Spleen (tissue), 11 donors: Measurements from ENCODE around the gene DAO. TPM values are rescaled to one million over a fixed set of nuclear protein-coding genes. Genes with fewer than 3 reads are reported as not detected.
A peak's percentile ranks its signal among the peaks of the same experiment; 100 is the strongest.

Source experiments
- DNase-seq: peaks from one replicate; pipeline ENCODE4 v3.0.0-alpha.2; 2020
- H3K27ac ChIP-seq, 8 donors: fragments of 200-600 bp; sonication (generic) in 7 of 8; 1 replicate in 4 of 8; 2 replicates in 4 of 8; pipeline versions ENCODE4 v1.5.0 to v1.8.0; 2016 to 2021; ENCODE audit warnings: inconsistent platforms in 4 of 8, mild to moderate bottlenecking in 4 of 8, moderate library complexity in 1 of 8
- H3K27me3 ChIP-seq, 7 donors: fragments of 200-600 bp; sonication (generic) in 6 of 7; replicated peaks in 1 of 7; 1 replicate in 4 of 7; 2 replicates in 3 of 7; pipeline versions ENCODE4 v1.5.0 to v1.8.0; 2016 to 2021; ENCODE audit warnings: inconsistent platforms in 3 of 7, mild to moderate bottlenecking in 1 of 7
- H3K36me3 ChIP-seq, 6 donors: fragments of 200-600 bp; sonication (generic) in 5 of 6; 1 replicate in 4 of 6; 2 replicates in 2 of 6; pipeline versions ENCODE4 v1.5.0 to v1.8.0; 2016 to 2021; ENCODE audit warnings: inconsistent platforms in 2 of 6
- H3K4me1 ChIP-seq, 6 donors: fragments of 200-600 bp; sonication (generic) in 5 of 6; 1 replicate in 3 of 6; 2 replicates in 3 of 6; pipeline versions ENCODE4 v1.5.0 to v1.8.0; 2016 to 2021; ENCODE audit warnings: inconsistent platforms in 3 of 6
- H3K4me3 ChIP-seq, 8 donors: fragments of 200-600 bp; sonication (generic) in 7 of 8; 1 replicate in 4 of 8; 2 replicates in 4 of 8; pipeline versions ENCODE4 v1.5.0 to v1.8.0; 2016 to 2021; ENCODE audit warnings: inconsistent platforms in 4 of 8, mild to moderate bottlenecking in 4 of 8, moderate library complexity in 2 of 8
- H3K9me3 ChIP-seq, 8 donors: fragments of 200-600 bp; sonication (generic) in 7 of 8; 1 replicate in 4 of 8; 2 replicates in 4 of 8; pipeline versions ENCODE4 v1.5.0 to v1.8.0; 2016 to 2021; ENCODE audit warnings: inconsistent platforms in 4 of 8
- POLR2A ChIP-seq, 3 donors: fragments of 450-650 bp; IDR thresholded peaks; one replicate each; pipeline ENCODE4 v1.5.1; 2017; ENCODE audit warnings: antibody characterized with exemption in 3 of 3, mild to moderate bottlenecking in 1 of 3
- POLR2AphosphoS5 ChIP-seq, 3 donors: sonication (generic); formaldehyde crosslinking; IDR thresholded peaks; one replicate each; pipeline ENCODE4 v1.5.1; 2017; ENCODE audit warnings: antibody characterized with exemption in 3 of 3
- WGBS, 5 donors: extraction: QIAGEN DNeasy Blood & Tissue Kit in 3 of 5; methylation state at CpG; one replicate each; pipeline versions ENCODE4 v1.1.5 to v1.1.7; 2013 to 2018; 5-methylcytosine and 5-hydroxymethylcytosine counted together
- intact Hi-C: fragments of 100-400 bp; cut with DNase I; formaldehyde crosslinking; loops from one replicate; pipeline ENCODE4 v1.15.0; 2023; ENCODE audit warnings: low total_unique reads
- polyA plus RNA-seq, 3 donors: library from polyadenylated mRNA; stranded (reverse); fragments of 200-250 nt; gene quantifications; one replicate each; pipeline ENCODE4 v1.2.1, GENCODE V29; 2013
- total RNA-seq, 7 donors: library from RNA; depleted of rRNA in 3 of 7; stranded (reverse); fragments of >200 nt in 3 of 7; fragmentation: NEBNext Ultra II Directional in 4 of 7; extraction: Animal tissue kit (Norgen Biotek cat#: 25700) in 4 of 7; gene quantifications; one replicate each; pipeline versions ENCODE4 v1.1.0 to v1.2.1, GENCODE V29; 2016 to 2021
- TF ChIP-seq, protein P1 (sequence below), 11 experiments: fragments of 200-600 bp in 7 of 11; fragments of 450-650 bp in 4 of 11; sonication (generic) in 4 of 11; IDR thresholded peaks in 8 of 11; conservative IDR thresholded peaks in 3 of 11; 1 replicate in 7 of 11; 2 replicates in 4 of 11; pipeline versions ENCODE4 v1.4.0 to v1.8.0; 2016 to 2021; ENCODE audit warnings: antibody characterized with exemption in 11 of 11, inconsistent platforms in 4 of 11, mild to moderate bottlenecking in 1 of 11
- donor health status: healthy with polysubstance abuse.
- donor health status: DM: no; HTN: no; CAD: no; lungs with moderate emphysema.
- donor health status: DM: no; HTN: no; CAD: no.
- donor health status: Bipolar disorder and iron deficiency.
- donor health status: healthy.
- donor health status: DM: no; HTN: no; CAD: no.
- donor health status: DM: yes; HTN: yes; CAD: no.

Gene DAO
- total and polyA plus RNA-seq, 10 donors = 0.42 TPM; not detected in 9

DNA sequence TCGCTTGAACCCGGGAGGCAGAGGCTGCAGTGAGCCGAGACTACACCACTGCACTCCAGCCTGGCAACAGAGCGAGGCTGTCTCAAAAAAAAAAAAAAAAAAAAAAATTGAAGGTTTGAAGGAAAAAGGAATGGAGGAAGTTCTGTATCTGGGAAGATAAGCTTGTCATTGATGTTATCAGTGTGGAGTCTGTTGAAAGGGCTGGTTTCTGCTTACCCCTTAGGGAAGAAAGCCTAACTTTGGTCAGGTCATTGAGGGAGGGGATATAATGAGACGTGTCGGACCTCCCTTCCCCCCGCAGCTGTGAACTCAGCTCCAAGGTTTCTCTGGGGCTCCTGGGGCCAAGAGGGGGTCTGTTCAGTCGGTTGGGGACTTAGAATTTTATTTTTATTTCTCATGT is 16.4 kb downstream of the DAO start:
- no peak overlapping the region for H3K27ac ChIP-seq
- no peaks in the 10 kb centered on the region for H3K4me1 ChIP-seq
- intact Hi-C loops = no loop called here
- peaks cover 0 to 13% (median 0%) of the 10 kb centered on the region in 7 donors for H3K27me3 ChIP-seq
- no peak overlapping the region for H3K4me3 ChIP-seq
- WGBS, 5 donors = 16 to 27% (median 23%) methylated on average over 8 of the region's 8 CpGs
- H3K9me3 ChIP-seq = no peaks in the 10 kb centered on the region
- TF ChIP-seq POLR2A (IDR thresholded peaks at IDR 0.05) (no peak), POLR2AphosphoS5 (IDR thresholded peaks at IDR 0.05) (no peak)
- TF ChIP-seq, protein P1, sequence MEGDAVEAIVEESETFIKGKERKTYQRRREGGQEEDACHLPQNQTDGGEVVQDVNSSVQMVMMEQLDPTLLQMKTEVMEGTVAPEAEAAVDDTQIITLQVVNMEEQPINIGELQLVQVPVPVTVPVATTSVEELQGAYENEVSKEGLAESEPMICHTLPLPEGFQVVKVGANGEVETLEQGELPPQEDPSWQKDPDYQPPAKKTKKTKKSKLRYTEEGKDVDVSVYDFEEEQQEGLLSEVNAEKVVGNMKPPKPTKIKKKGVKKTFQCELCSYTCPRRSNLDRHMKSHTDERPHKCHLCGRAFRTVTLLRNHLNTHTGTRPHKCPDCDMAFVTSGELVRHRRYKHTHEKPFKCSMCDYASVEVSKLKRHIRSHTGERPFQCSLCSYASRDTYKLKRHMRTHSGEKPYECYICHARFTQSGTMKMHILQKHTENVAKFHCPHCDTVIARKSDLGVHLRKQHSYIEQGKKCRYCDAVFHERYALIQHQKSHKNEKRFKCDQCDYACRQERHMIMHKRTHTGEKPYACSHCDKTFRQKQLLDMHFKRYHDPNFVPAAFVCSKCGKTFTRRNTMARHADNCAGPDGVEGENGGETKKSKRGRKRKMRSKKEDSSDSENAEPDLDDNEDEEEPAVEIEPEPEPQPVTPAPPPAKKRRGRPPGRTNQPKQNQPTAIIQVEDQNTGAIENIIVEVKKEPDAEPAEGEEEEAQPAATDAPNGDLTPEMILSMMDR (IDR thresholded peaks at IDR 0.05 in 8 of 11, conservative IDR thresholded peaks at IDR 0.05 in 3 of 11) = no peak
- no peaks in the 10 kb centered on the region for H3K36me3 ChIP-seq
- DNase-seq = peak; percentile 14

DNA sequence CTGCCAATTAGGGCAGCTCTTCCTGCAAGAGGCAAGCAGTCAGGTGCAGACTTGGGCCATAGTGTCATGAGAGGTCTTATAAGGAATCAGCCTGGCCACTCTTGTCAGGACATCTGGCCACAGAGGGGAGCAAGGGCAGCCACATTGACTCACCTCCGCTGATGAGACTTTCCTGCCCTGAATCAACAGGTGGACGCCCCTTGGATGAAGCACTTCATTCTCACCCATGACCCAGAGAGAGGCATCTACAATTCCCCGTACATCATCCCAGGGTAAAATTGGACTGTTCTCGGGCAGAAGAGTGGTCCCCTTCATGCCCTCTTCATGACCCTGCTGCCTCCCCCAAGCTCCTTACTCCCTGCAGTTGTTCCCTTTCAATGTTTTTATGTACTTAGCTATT is 16.9 kb downstream of the DAO start:
- Histone ChIP-seq H3K27me3 (peaks cover 0 to 16% (median 0%) of the 10 kb centered on the region in 7 donors), H3K27ac (no peak overlapping the region), H3K9me3 (no peaks in the 10 kb centered on the region), H3K4me1 (no peaks in the 10 kb centered on the region), H3K4me3 (no peak overlapping the region), H3K36me3 (no peaks in the 10 kb centered on the region)
- peak; percentile 21 for DNase-seq
- intact Hi-C loops = no loop called here
- 69 to 91% (median 82%) methylated on average over 4 of the region's 4 CpGs for WGBS, 5 donors
- TF ChIP-seq, protein P1 (IDR thresholded peaks at IDR 0.05 in 8 of 11, conservative IDR thresholded peaks at IDR 0.05 in 3 of 11) = no peak
- TF ChIP-seq POLR2AphosphoS5 (IDR thresholded peaks at IDR 0.05) (no peak), POLR2A (IDR thresholded peaks at IDR 0.05) (no peak)

DNA sequence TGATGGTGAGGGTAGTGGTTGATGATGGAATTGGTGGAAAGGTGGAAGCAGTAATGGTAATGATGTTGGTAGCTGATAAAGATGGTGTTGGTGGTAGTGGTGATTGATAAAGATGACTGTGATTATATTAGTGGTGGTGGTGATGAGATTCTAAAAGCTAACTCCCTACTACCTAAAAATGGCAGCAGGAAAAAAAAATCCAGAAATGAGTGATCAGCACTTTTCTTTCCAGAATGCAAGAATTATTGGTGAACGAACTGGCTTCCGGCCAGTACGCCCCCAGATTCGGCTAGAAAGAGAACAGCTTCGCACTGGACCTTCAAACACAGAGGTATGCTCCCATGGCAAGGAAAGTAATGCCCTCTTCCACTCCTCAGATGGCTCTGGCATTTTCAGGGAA is 19.3 kb downstream of the DAO start:
- peaks cover 0 to 16% (median 0%) of the 10 kb centered on the region in 7 donors for H3K27me3 ChIP-seq
- no peaks in the 10 kb centered on the region for H3K36me3 ChIP-seq
- no peak overlapping the region for H3K4me3 ChIP-seq
- WGBS, 5 donors = 79 to 96% (median 90%) methylated on average over 5 of the region's 5 CpGs
- no peak for DNase-seq
- no peak overlapping the region for H3K27ac ChIP-seq
- no peaks in the 10 kb centered on the region for H3K9me3 ChIP-seq
- intact Hi-C loops = no loop called here
- H3K4me1 ChIP-seq = peaks cover 0 to 10% (median 4%) of the 10 kb centered on the region in 6 donors
- no peak for TF ChIP-seq POLR2A (IDR thresholded peaks at IDR 0.05)
- TF ChIP-seq POLR2AphosphoS5 (IDR thresholded peaks at IDR 0.05) = no peak
- TF ChIP-seq, protein P1 (IDR thresholded peaks at IDR 0.05 in 8 of 11, conservative IDR thresholded peaks at IDR 0.05 in 3 of 11) = no peak

DNA sequence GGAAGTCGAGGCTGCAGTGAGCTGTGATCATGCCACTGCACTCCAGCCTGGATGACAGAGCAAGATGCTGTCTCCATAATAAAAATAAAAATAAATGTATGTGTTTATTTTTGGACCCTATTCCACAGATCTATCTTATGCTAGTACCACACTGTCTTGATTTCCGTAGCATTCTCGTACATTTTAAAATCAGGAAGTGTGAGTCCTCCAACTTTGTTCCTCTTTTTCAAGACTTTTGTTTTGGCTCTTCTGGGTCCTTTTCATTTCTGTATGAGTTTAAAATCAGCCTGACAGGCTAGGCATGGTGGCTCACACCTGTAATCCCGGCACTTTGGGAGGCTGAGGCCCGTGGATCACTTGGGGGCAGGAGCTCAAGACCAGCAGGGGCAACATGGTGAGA is 25.8 kb downstream of the DAO start:
- Histone ChIP-seq H3K4me1 (peaks cover 8 to 38% (median 25%) of the 10 kb centered on the region in 6 donors), H3K4me3 (no peak overlapping the region), H3K27ac (peak overlapping the region in 6 of 8 donors; percentile 1 to 71 (median 50)), H3K9me3 (no peaks in the 10 kb centered on the region), H3K36me3 (no peaks in the 10 kb centered on the region), H3K27me3 (peaks cover 0 to 6% (median 0%) of the 10 kb centered on the region in 7 donors)
- DNase-seq = no peak
- WGBS, 5 donors = 17 to 39% (median 25%) methylated on average over 5 of the region's 5 CpGs
- intact Hi-C loops = no loop called here
- TF ChIP-seq, protein P1 (IDR thresholded peaks at IDR 0.05 in 8 of 11, conservative IDR thresholded peaks at IDR 0.05 in 3 of 11) = no peak
- TF ChIP-seq POLR2A (IDR thresholded peaks at IDR 0.05) (no peak), POLR2AphosphoS5 (IDR thresholded peaks at IDR 0.05) (no peak)
